Measurements from ENCODE around the gene TUBG2.

Gene TUBG2

GRCh38 chr17:42694524-42694923, 35.4 kb downstream of the TUBG2 start:
- H3K36me3 Mint-ChIP-seq = peaks cover 4% of the 10 kb centered on the region
- no peak overlapping the region for H3K27ac Mint-ChIP-seq
- no peaks in the 10 kb centered on the region for H3K4me1 Mint-ChIP-seq (ENCODE audit: low read depth)
- no peaks in the 10 kb centered on the region for H3K27me3 Mint-ChIP-seq
- H3K9me3 Mint-ChIP-seq (ENCODE audit: low read depth) = no peaks in the 10 kb centered on the region
- H3K4me3 Mint-ChIP-seq = no peak overlapping the region

- Mint-ChIP-seq H3K4me1 (ENCODE audit: low read depth) (no peaks in the 10 kb centered on the region), H3K9me3 (ENCODE audit: low read depth) (no peaks in the 10 kb centered on the region), H3K4me3 (no peak overlapping the region), H3K27ac (no peak overlapping the region), H3K36me3 (peaks cover 4% of the 10 kb centered on the region), H3K27me3 (no peaks in the 10 kb centered on the region)
Measured at GRCh38 chr17:42695500-42695899, 36.4 kb downstream of the TUBG2 start.

- Mint-ChIP-seq H3K27me3 (no peaks in the 10 kb centered on the region), H3K36me3 (peaks cover 7% of the 10 kb centered on the region), H3K27ac (no peak overlapping the region), H3K9me3 (ENCODE audit: low read depth) (no peaks in the 10 kb centered on the region), H3K4me1 (ENCODE audit: low read depth) (no peaks in the 10 kb centered on the region), H3K4me3 (no peak overlapping the region)
Measured at GRCh38 chr17:42697108-42697811, 38.2 kb downstream of the TUBG2 start.

- Mint-ChIP-seq H3K4me3 (no peak overlapping the region), H3K4me1 (ENCODE audit: low read depth) (no peaks in the 10 kb centered on the region), H3K36me3 (peaks cover 16% of the 10 kb centered on the region), H3K9me3 (ENCODE audit: low read depth) (no peaks in the 10 kb centered on the region), H3K27ac (no peak overlapping the region), H3K27me3 (no peaks in the 10 kb centered on the region)
Measured at GRCh38 chr17:42698736-42699414, 39.8 kb downstream of the TUBG2 start.

- no peaks in the 10 kb centered on the region for H3K9me3 Mint-ChIP-seq (ENCODE audit: low read depth)
- H3K4me1 Mint-ChIP-seq (ENCODE audit: low read depth) = no peaks in the 10 kb centered on the region
- no peak overlapping the region for H3K27ac Mint-ChIP-seq
- peaks cover 18% of the 10 kb centered on the region for H3K36me3 Mint-ChIP-seq
- no peaks in the 10 kb centered on the region for H3K27me3 Mint-ChIP-seq
- no peak overlapping the region for H3K4me3 Mint-ChIP-seq
Measured at GRCh38 chr17:42699415-42699740, 40.3 kb downstream of the TUBG2 start.

- Mint-ChIP-seq H3K9me3 (ENCODE audit: low read depth) (no peaks in the 10 kb centered on the region), H3K4me3 (no peak overlapping the region), H3K27ac (no peak overlapping the region), H3K36me3 (peaks cover 25% of the 10 kb centered on the region), H3K4me1 (ENCODE audit: low read depth) (peaks cover 1% of the 10 kb centered on the region), H3K27me3 (no peaks in the 10 kb centered on the region)
Measured at GRCh38 chr17:42700586-42701289, 41.7 kb downstream of the TUBG2 start.

- no peaks in the 10 kb centered on the region for H3K9me3 Mint-ChIP-seq (ENCODE audit: low read depth)
- H3K27me3 Mint-ChIP-seq = no peaks in the 10 kb centered on the region
- H3K27ac Mint-ChIP-seq = no peak overlapping the region
- H3K4me3 Mint-ChIP-seq = no peak overlapping the region
- peaks cover 14% of the 10 kb centered on the region for H3K4me1 Mint-ChIP-seq (ENCODE audit: low read depth)
- peaks cover 25% of the 10 kb centered on the region for H3K36me3 Mint-ChIP-seq
Measured at GRCh38 chr17:42702446-42702845, 43.4 kb downstream of the TUBG2 start.

- no peaks in the 10 kb centered on the region for H3K27me3 Mint-ChIP-seq
- H3K27ac Mint-ChIP-seq = no peak overlapping the region
- H3K4me3 Mint-ChIP-seq = no peak overlapping the region
- peaks cover 35% of the 10 kb centered on the region for H3K36me3 Mint-ChIP-seq
- H3K9me3 Mint-ChIP-seq (ENCODE audit: low read depth) = no peaks in the 10 kb centered on the region
- H3K4me1 Mint-ChIP-seq (ENCODE audit: low read depth) = peaks cover 21% of the 10 kb centered on the region
Measured at GRCh38 chr17:42704490-42704836, 45.4 kb downstream of the TUBG2 start.

- Mint-ChIP-seq H3K27ac (no peak overlapping the region), H3K4me3 (no peak overlapping the region), H3K36me3 (peaks cover 35% of the 10 kb centered on the region), H3K27me3 (no peaks in the 10 kb centered on the region), H3K9me3 (ENCODE audit: low read depth) (no peaks in the 10 kb centered on the region), H3K4me1 (ENCODE audit: low read depth) (peaks cover 21% of the 10 kb centered on the region)
Measured at GRCh38 chr17:42704837-42705494, 45.9 kb downstream of the TUBG2 start.

- Mint-ChIP-seq H3K4me3 (peak overlapping the region; percentile 28), H3K36me3 (peaks cover 37% of the 10 kb centered on the region)
Measured at GRCh38 chr17:42706732-42707131, 47.6 kb downstream of the TUBG2 start.

GRCh38 chr17:42708588-42708987, 49.5 kb downstream of the TUBG2 start:
- H3K4me3 Mint-ChIP-seq = no peak overlapping the region
- H3K4me1 Mint-ChIP-seq (ENCODE audit: low read depth) = peaks cover 21% of the 10 kb centered on the region
- peaks cover 36% of the 10 kb centered on the region for H3K36me3 Mint-ChIP-seq
- no peak overlapping the region for H3K27ac Mint-ChIP-seq
- H3K27me3 Mint-ChIP-seq = no peaks in the 10 kb centered on the region
- no peaks in the 10 kb centered on the region for H3K9me3 Mint-ChIP-seq (ENCODE audit: low read depth)

More at GRCh38 chr17:42706732-42707131, 47.6 kb downstream of the TUBG2 start:
- no peaks in the 10 kb centered on the region for H3K27me3 Mint-ChIP-seq
- H3K4me1 Mint-ChIP-seq (ENCODE audit: low read depth) = peaks cover 21% of the 10 kb centered on the region
- H3K27ac Mint-ChIP-seq = no peak overlapping the region
- H3K9me3 Mint-ChIP-seq (ENCODE audit: low read depth) = no peaks in the 10 kb centered on the region

- Mint-ChIP-seq H3K9me3 (ENCODE audit: low read depth) (no peaks in the 10 kb centered on the region), H3K36me3 (peaks cover 34% of the 10 kb centered on the region), H3K4me3 (no peak overlapping the region), H3K27ac (no peak overlapping the region), H3K27me3 (no peaks in the 10 kb centered on the region), H3K4me1 (ENCODE audit: low read depth) (peaks cover 21% of the 10 kb centered on the region)
Measured at GRCh38 chr17:42709561-42709960, 50.5 kb downstream of the TUBG2 start.

Measured in activated naive CD8-positive, alpha-beta T cell (primary cell).